ENCODE results near the gene RAB3IL1.

Gene RAB3IL1

GRCh38 chr11:61907282-61907681 lies 10.1 kb downstream of the RAB3IL1 start:
- no peaks in the 10 kb centered on the region for H3K9me3 ChIP-seq (ENCODE audit: control insufficient read depth, low read length)
- H3K4me1 ChIP-seq (ENCODE audit: control insufficient read depth, insufficient read depth, low read depth, low read length): peaks cover 4% of the 10 kb centered on the region
- no peak overlapping the region for H3K18ac ChIP-seq (ENCODE audit: low read depth in 1 of 2, low read length in 2 of 2)
- H2BK5ac ChIP-seq (ENCODE audit: low read depth, low read length, poor library complexity, severe bottlenecking): no peak overlapping the region
- no peak overlapping the region for H3K14ac ChIP-seq (ENCODE audit: low read length in 2 of 2)
- H3K4me3 ChIP-seq (ENCODE audit: insufficient read depth in 1 of 2, low read depth in 1 of 2, low read length in 2 of 2): no peak overlapping the region
- no peak overlapping the region for H4K91ac ChIP-seq (ENCODE audit: low read length)
- no peak overlapping the region for H3K4ac ChIP-seq (ENCODE audit: low read depth in 1 of 2, low read length in 2 of 2)
- no peak overlapping the region for H3K23ac ChIP-seq (ENCODE audit: low read length in 2 of 2)
- peaks cover 0 to 14% of the 10 kb centered on the region in 2 experiments for H3K27me3 ChIP-seq (ENCODE audit: control insufficient read depth in 1 of 2, insufficient read depth in 1 of 2, low read length in 2 of 2)
- no peak overlapping the region for H2BK12ac ChIP-seq (ENCODE audit: low read length in 2 of 2)
- no peak overlapping the region for H2AFZ ChIP-seq (ENCODE audit: low read depth, low read length)
- H4K8ac ChIP-seq (ENCODE audit: low read length): no peak overlapping the region
- no peak overlapping the region for H3K27ac ChIP-seq (ENCODE audit: low read length, poor library complexity, severe bottlenecking)
- WGBS: 93% methylated on average over 19 of the region's 19 CpGs
- DNase-seq: no peak
- no peak overlapping the region for H3K9ac ChIP-seq (ENCODE audit: low read length)
- no peaks in the 10 kb centered on the region for H3K79me1 ChIP-seq (replicated peaks; ENCODE audit: low read length, poor library complexity, severe bottlenecking)
- peak overlapping the region; percentile 39 for H2BK15ac ChIP-seq (ENCODE audit: low read depth, poor library complexity, severe bottlenecking)
- no peak overlapping the region for H2BK120ac ChIP-seq (ENCODE audit: low read depth, low read length)
- H3K4me2 ChIP-seq (ENCODE audit: low read length, poor library complexity, severe bottlenecking): no peak overlapping the region
- peaks cover 0 to 51% of the 10 kb centered on the region in 2 experiments for H3K36me3 ChIP-seq (ENCODE audit: control insufficient read depth in 1 of 2, insufficient read depth in 2 of 2, low read depth in 1 of 2, low read length in 2 of 2)
- H2AK5ac ChIP-seq (ENCODE audit: low read length, severe bottlenecking): no peak overlapping the region

- H4K8ac ChIP-seq (ENCODE audit: low read length): no peak overlapping the region
- no peak overlapping the region for H3K23ac ChIP-seq (ENCODE audit: low read length in 2 of 2)
- no peak overlapping the region for H2AK5ac ChIP-seq (ENCODE audit: low read length, severe bottlenecking)
- H2BK5ac ChIP-seq (ENCODE audit: low read depth, low read length, poor library complexity, severe bottlenecking): no peak overlapping the region
- H3K36me3 ChIP-seq (ENCODE audit: control insufficient read depth in 1 of 2, insufficient read depth in 2 of 2, low read depth in 1 of 2, low read length in 2 of 2): peaks cover 0 to 57% of the 10 kb centered on the region in 2 experiments
- DNase-seq: no peak
- no peak overlapping the region for H3K4me2 ChIP-seq (ENCODE audit: low read length, poor library complexity, severe bottlenecking)
- H2BK120ac ChIP-seq (ENCODE audit: low read depth, low read length): no peak overlapping the region
- no peak overlapping the region for H3K18ac ChIP-seq (ENCODE audit: low read depth in 1 of 2, low read length in 2 of 2)
- no peak overlapping the region for H3K4ac ChIP-seq (ENCODE audit: low read depth in 1 of 2, low read length in 2 of 2)
- H3K27me3 ChIP-seq (ENCODE audit: control insufficient read depth in 1 of 2, insufficient read depth in 1 of 2, low read length in 2 of 2): peaks cover 0 to 14% of the 10 kb centered on the region in 2 experiments
- H2BK12ac ChIP-seq (ENCODE audit: low read length in 2 of 2): no peak overlapping the region
- H3K9me3 ChIP-seq (ENCODE audit: control insufficient read depth, low read length): no peaks in the 10 kb centered on the region
- H3K79me1 ChIP-seq (replicated peaks; ENCODE audit: low read length, poor library complexity, severe bottlenecking): no peaks in the 10 kb centered on the region
- no peak overlapping the region for H3K27ac ChIP-seq (ENCODE audit: low read length, poor library complexity, severe bottlenecking)
- peaks cover 4% of the 10 kb centered on the region for H3K4me1 ChIP-seq (ENCODE audit: control insufficient read depth, insufficient read depth, low read depth, low read length)
- H3K9ac ChIP-seq (ENCODE audit: low read length): no peak overlapping the region
- no peak overlapping the region for H2BK15ac ChIP-seq (ENCODE audit: low read depth, poor library complexity, severe bottlenecking)
- no peak overlapping the region for H4K91ac ChIP-seq (ENCODE audit: low read length)
- no peak overlapping the region for H3K4me3 ChIP-seq (ENCODE audit: insufficient read depth in 1 of 2, low read depth in 1 of 2, low read length in 2 of 2)
- 87% methylated on average over 14 of the region's 14 CpGs for WGBS
- H3K14ac ChIP-seq (ENCODE audit: low read length in 2 of 2): no peak overlapping the region
- H2AFZ ChIP-seq (ENCODE audit: low read depth, low read length): no peak overlapping the region
These were observed 10.8 kb downstream of the RAB3IL1 start for GRCh38 chr11:61906522-61906909.

- Histone ChIP-seq H2BK15ac (ENCODE audit: low read depth, poor library complexity, severe bottlenecking) (no peak overlapping the region), H2BK12ac (ENCODE audit: low read length in 2 of 2) (no peak overlapping the region), H3K23ac (ENCODE audit: low read length in 2 of 2) (no peak overlapping the region), H3K9me3 (ENCODE audit: control insufficient read depth, low read length) (no peaks in the 10 kb centered on the region), H3K4me2 (ENCODE audit: low read length, poor library complexity, severe bottlenecking) (no peak overlapping the region), H2AFZ (ENCODE audit: low read depth, low read length) (no peak overlapping the region), H3K27me3 (ENCODE audit: control insufficient read depth in 1 of 2, insufficient read depth in 1 of 2, low read length in 2 of 2) (peaks cover 0 to 14% of the 10 kb centered on the region in 2 experiments), H3K4ac (ENCODE audit: low read depth in 1 of 2, low read length in 2 of 2) (no peak overlapping the region), H3K9ac (ENCODE audit: low read length) (no peak overlapping the region), H2AK5ac (ENCODE audit: low read length, severe bottlenecking) (no peak overlapping the region), H4K8ac (ENCODE audit: low read length) (no peak overlapping the region), H3K4me3 (ENCODE audit: insufficient read depth in 1 of 2, low read depth in 1 of 2, low read length in 2 of 2) (no peak overlapping the region), H3K27ac (ENCODE audit: low read length, poor library complexity, severe bottlenecking) (no peak overlapping the region), H3K14ac (ENCODE audit: low read length in 2 of 2) (no peak overlapping the region), H3K18ac (ENCODE audit: low read depth in 1 of 2, low read length in 2 of 2) (no peak overlapping the region), H3K36me3 (ENCODE audit: control insufficient read depth in 1 of 2, insufficient read depth in 2 of 2, low read depth in 1 of 2, low read length in 2 of 2) (peaks cover 0 to 63% of the 10 kb centered on the region in 2 experiments), H3K79me1 (replicated peaks; ENCODE audit: low read length, poor library complexity, severe bottlenecking) (no peaks in the 10 kb centered on the region), H2BK5ac (ENCODE audit: low read depth, low read length, poor library complexity, severe bottlenecking) (no peak overlapping the region), H2BK120ac (ENCODE audit: low read depth, low read length) (no peak overlapping the region), H4K91ac (ENCODE audit: low read length) (peak overlapping the region; percentile 10), H3K4me1 (ENCODE audit: control insufficient read depth, insufficient read depth, low read depth, low read length) (peaks cover 4% of the 10 kb centered on the region)
- DNase-seq: no peak
- WGBS: 86% methylated on average over 14 of the region's 14 CpGs
These were observed 11.4 kb downstream of the RAB3IL1 start for GRCh38 chr11:61905801-61906521.

- H2BK5ac ChIP-seq (ENCODE audit: low read depth, low read length, poor library complexity, severe bottlenecking): no peak overlapping the region
- H3K79me1 ChIP-seq (replicated peaks; ENCODE audit: low read length, poor library complexity, severe bottlenecking): no peaks in the 10 kb centered on the region
- H4K91ac ChIP-seq (ENCODE audit: low read length): no peak overlapping the region
- H3K4me1 ChIP-seq (ENCODE audit: control insufficient read depth, insufficient read depth, low read depth, low read length): peaks cover 4% of the 10 kb centered on the region
- no peak overlapping the region for H2BK12ac ChIP-seq (ENCODE audit: low read length in 2 of 2)
- H2AFZ ChIP-seq (ENCODE audit: low read depth, low read length): no peak overlapping the region
- no peak overlapping the region for H3K4me2 ChIP-seq (ENCODE audit: low read length, poor library complexity, severe bottlenecking)
- no peak overlapping the region for H3K27ac ChIP-seq (ENCODE audit: low read length, poor library complexity, severe bottlenecking)
- H2AK5ac ChIP-seq (ENCODE audit: low read length, severe bottlenecking): no peak overlapping the region
- H3K9ac ChIP-seq (ENCODE audit: low read length): no peak overlapping the region
- H3K36me3 ChIP-seq (ENCODE audit: control insufficient read depth in 1 of 2, insufficient read depth in 2 of 2, low read depth in 1 of 2, low read length in 2 of 2): peaks cover 0 to 71% of the 10 kb centered on the region in 2 experiments
- WGBS: 92% methylated on average over 13 of the region's 13 CpGs
- no peak overlapping the region for H3K14ac ChIP-seq (ENCODE audit: low read length in 2 of 2)
- no peak overlapping the region for H3K4ac ChIP-seq (ENCODE audit: low read depth in 1 of 2, low read length in 2 of 2)
- H4K8ac ChIP-seq (ENCODE audit: low read length): no peak overlapping the region
- H3K27me3 ChIP-seq (ENCODE audit: control insufficient read depth in 1 of 2, insufficient read depth in 1 of 2, low read length in 2 of 2): peaks cover 0 to 14% of the 10 kb centered on the region in 2 experiments
- H2BK15ac ChIP-seq (ENCODE audit: low read depth, poor library complexity, severe bottlenecking): no peak overlapping the region
- no peak overlapping the region for H3K18ac ChIP-seq (ENCODE audit: low read depth in 1 of 2, low read length in 2 of 2)
- DNase-seq: no peak
- no peaks in the 10 kb centered on the region for H3K9me3 ChIP-seq (ENCODE audit: control insufficient read depth, low read length)
- H2BK120ac ChIP-seq (ENCODE audit: low read depth, low read length): no peak overlapping the region
- peak overlapping the region in 1 of 2 experiments; percentile 3 for H3K4me3 ChIP-seq (ENCODE audit: insufficient read depth in 1 of 2, low read depth in 1 of 2, low read length in 2 of 2)
- H3K23ac ChIP-seq (ENCODE audit: low read length in 2 of 2): no peak overlapping the region
These were observed 12.2 kb downstream of the RAB3IL1 start for GRCh38 chr11:61905067-61905696.

Measured in mesenchymal stem cell (in vitro differentiated cells and primary cell).